PC-9 (cell line): ENCODE measurements around the gene ABCD3. TPM values are rescaled to one million over a fixed set of nuclear protein-coding genes. Genes with fewer than 3 reads are reported as not detected.

ENCODE experiments used
- BruUV-seq: library from RNA; stranded (reverse); fragments of 400-500 nt; replicated peaks from 2 replicates; lab custom pipeline; 2021; lab: Mats Ljungman, UMichigan
- CTCF ChIA-PET: fragments of 300-600 bp; sonication (Branson Sonifier 250); formaldehyde crosslinking; loops from one replicate; lab custom pipeline; 2022; ENCODE audit warnings: antibody characterized with exemption; lab: Charles Lee
- POLR2A ChIA-PET: fragments of 300-600 bp; sonication (Branson Sonifier 250); formaldehyde crosslinking; loops from one replicate; lab custom pipeline; 2022; ENCODE audit warnings: antibody characterized with exemption; ENCODE audit not compliant: unreplicated experiment; lab: Charles Lee
- DNase-seq, 2 experiments: peaks; one replicate each; pipeline versions ENCODE4 v3.0.0 to v3.0.0-alpha.2; 2015 to 2022; ENCODE audit warnings: mixed read lengths in 1 of 2
- H2AFZ ChIP-seq: fragments of 200-600 bp; sonication (generic); 2 replicates; pipeline ENCODE4 v1.8.1; 2017; ENCODE audit warnings: antibody characterized with exemption
- H3F3A ChIP-seq: fragments of 200-600 bp; sonication (generic); 2 replicates; pipeline ENCODE4 v1.8.1; 2017; ENCODE audit warnings: antibody characterized with exemption, mild to moderate bottlenecking, low read depth; ENCODE audit not compliant: insufficient read depth
- H3K27ac ChIP-seq: fragments of 200-600 bp; sonication (generic); 2 replicates; pipeline ENCODE4 v1.6.1; 2016; ENCODE audit warnings: mixed run types
- H3K27me3 ChIP-seq: fragments of 200-600 bp; sonication (generic); 2 replicates; pipeline ENCODE4 v1.6.1; 2016; ENCODE audit warnings: low read depth, mixed run types; ENCODE audit not compliant: insufficient read depth
- H3K36me3 ChIP-seq: fragments of 200-600 bp; sonication (generic); 2 replicates; pipeline ENCODE4 v1.6.1; 2016; ENCODE audit warnings: low read depth, mixed run types
- H3K4me1 ChIP-seq: fragments of 200-600 bp; sonication (generic); replicated peaks from 2 replicates; pipeline ENCODE4 v1.6.1; 2016; ENCODE audit warnings: mixed run types; ENCODE audit not compliant: insufficient read depth
- H3K4me2 ChIP-seq: fragments of 200-600 bp; sonication (generic); 2 replicates; pipeline ENCODE4 v1.6.1; 2017; ENCODE audit warnings: mixed run types
- H3K4me3 ChIP-seq: fragments of 200-600 bp; sonication (generic); 2 replicates; pipeline ENCODE4 v1.6.1; 2016; ENCODE audit warnings: mixed run types
- H3K79me2 ChIP-seq: fragments of 200-600 bp; sonication (generic); 2 replicates; pipeline ENCODE4 v1.6.1; 2017; ENCODE audit warnings: low read depth, mixed run types
- H3K9me2 ChIP-seq: fragments of 200-600 bp; sonication (generic); 2 replicates; pipeline ENCODE4 v1.8.1; 2017; ENCODE audit warnings: mild to moderate bottlenecking; ENCODE audit not compliant: insufficient read depth
- H3K9me3 ChIP-seq: fragments of 200-600 bp; sonication (generic); 2 replicates; pipeline ENCODE4 v1.8.1; 2016; ENCODE audit warnings: low read depth; ENCODE audit not compliant: insufficient read depth
- H4K20me1 ChIP-seq: fragments of 200-600 bp; sonication (generic); 2 replicates; pipeline ENCODE4 v1.8.1; 2017; ENCODE audit not compliant: insufficient read depth
- EZH2 ChIP-seq: fragments of 200-600 bp; sonication (generic); IDR thresholded peaks from 2 replicates; pipeline ENCODE4 v1.8.0; 2017; ENCODE audit warnings: antibody characterized with exemption, low read depth
- intact Hi-C: fragments of 100-400 bp; cut with micrococcal nuclease; formaldehyde crosslinking; loops from one replicate; pipeline ENCODE4 v1.10.0; 2022; ENCODE audit not compliant: unreplicated experiment
- total RNA-seq: library from RNA; stranded (reverse); gene quantifications from 2 replicates; pipeline ENCODE4 v1.2.3, GENCODE V29; 2021
- TF ChIP-seq, protein P1 (sequence below): fragments of 200-600 bp; sonication (generic); conservative IDR thresholded peaks from 2 replicates; pipeline ENCODE4 v1.6.1; 2017; ENCODE audit warnings: mixed run types, antibody characterized with exemption, mild to moderate bottlenecking, moderate library complexity

The ABCD3 gene
- total RNA-seq, 1 experiment from 2014 or later, result 51.6 TPM

DNA sequence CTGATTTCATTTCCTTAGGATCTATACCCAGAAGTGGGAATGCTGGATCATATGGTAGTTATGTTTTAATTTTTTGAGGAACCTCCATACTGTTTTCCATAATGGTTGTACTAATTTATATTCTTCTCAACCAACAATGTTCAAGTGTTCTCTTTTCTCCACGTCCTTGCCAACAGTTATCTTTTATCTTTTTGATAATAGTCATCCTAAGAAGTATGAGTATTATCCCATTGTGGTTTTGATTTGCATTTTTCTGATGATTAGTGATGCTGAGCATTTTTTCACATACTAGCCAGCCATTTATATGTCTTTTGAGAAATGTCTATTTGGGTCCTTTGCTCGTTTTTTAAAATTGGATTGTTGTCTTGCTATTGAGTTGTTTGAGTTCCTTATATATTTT, 38.5 kb downstream of the ABCD3 start:
- CTCF ChIA-PET, result no interaction called here
- no peak for TF ChIP-seq EZH2
- TF ChIP-seq, protein P1, sequence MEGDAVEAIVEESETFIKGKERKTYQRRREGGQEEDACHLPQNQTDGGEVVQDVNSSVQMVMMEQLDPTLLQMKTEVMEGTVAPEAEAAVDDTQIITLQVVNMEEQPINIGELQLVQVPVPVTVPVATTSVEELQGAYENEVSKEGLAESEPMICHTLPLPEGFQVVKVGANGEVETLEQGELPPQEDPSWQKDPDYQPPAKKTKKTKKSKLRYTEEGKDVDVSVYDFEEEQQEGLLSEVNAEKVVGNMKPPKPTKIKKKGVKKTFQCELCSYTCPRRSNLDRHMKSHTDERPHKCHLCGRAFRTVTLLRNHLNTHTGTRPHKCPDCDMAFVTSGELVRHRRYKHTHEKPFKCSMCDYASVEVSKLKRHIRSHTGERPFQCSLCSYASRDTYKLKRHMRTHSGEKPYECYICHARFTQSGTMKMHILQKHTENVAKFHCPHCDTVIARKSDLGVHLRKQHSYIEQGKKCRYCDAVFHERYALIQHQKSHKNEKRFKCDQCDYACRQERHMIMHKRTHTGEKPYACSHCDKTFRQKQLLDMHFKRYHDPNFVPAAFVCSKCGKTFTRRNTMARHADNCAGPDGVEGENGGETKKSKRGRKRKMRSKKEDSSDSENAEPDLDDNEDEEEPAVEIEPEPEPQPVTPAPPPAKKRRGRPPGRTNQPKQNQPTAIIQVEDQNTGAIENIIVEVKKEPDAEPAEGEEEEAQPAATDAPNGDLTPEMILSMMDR, result no peak; the same call in 1 of the 2 replicates
- DNase-seq, result no peak
- H4K20me1 ChIP-seq, result no peaks in the 10 kb centered on the region
- no peak overlapping the region for H3K27ac ChIP-seq
- intact Hi-C loops, result no loop called here
- POLR2A ChIA-PET, result interaction anchor here (0.7 kb wide), 1 partner anchor 178 kb away, joined by 4 read pairs; no protein-coding TSS in a partner anchor
- no peak overlapping the region for H3K4me2 ChIP-seq
- peaks cover 9% of the 10 kb centered on the region for H3K79me2 ChIP-seq
- no TSS peak for BruUV-seq
- peaks cover 6% of the 10 kb centered on the region for H3K9me3 ChIP-seq
- peaks cover 33% of the 10 kb centered on the region; the same call in 1 of the 2 replicates for H3K36me3 ChIP-seq
- no peaks in the 10 kb centered on the region for H3K27me3 ChIP-seq
- no peaks in the 10 kb centered on the region for H3K9me2 ChIP-seq
- peaks cover 16% of the 10 kb centered on the region for H3F3A ChIP-seq
- H3K4me3 ChIP-seq, result no peak overlapping the region
- H2AFZ ChIP-seq, result no peak overlapping the region
- H3K4me1 ChIP-seq, result no peaks in the 10 kb centered on the region

- no peaks in the 10 kb centered on the region; the same call in 1 of the 2 replicates for H3K9me3 ChIP-seq
- intact Hi-C loops, result loop anchor here (1.0 to 5.0 kb wide), 5 partner anchors 126 to 560 kb away; partner anchors contain the start of gene ARHGAP29
- no TSS peak for BruUV-seq
- no peaks in the 10 kb centered on the region for H3K9me2 ChIP-seq
- no peaks in the 10 kb centered on the region for H4K20me1 ChIP-seq
- H3F3A ChIP-seq, result peaks cover 9% of the 10 kb centered on the region; the same call in 1 of the 2 replicates
- ChIA-PET POLR2A (no interaction called here), CTCF (interaction anchor here (0.6 kb wide), 1 partner anchor 36 kb away, joined by 7 read pairs; no protein-coding TSS in a partner anchor)
- no peak for DNase-seq
- no peak overlapping the region for H2AFZ ChIP-seq
- no peak overlapping the region for H3K4me3 ChIP-seq
- no peak overlapping the region for H3K4me2 ChIP-seq
- TF ChIP-seq EZH2, result no peak
- TF ChIP-seq, protein P1, result no peak
- H3K27me3 ChIP-seq, result no peaks in the 10 kb centered on the region
- H3K27ac ChIP-seq, result 0 out of 2 replicates have a peak overlapping the region, but pooled peaks have one; percentile 11
- no peaks in the 10 kb centered on the region for H3K79me2 ChIP-seq
- peaks cover 5% of the 10 kb centered on the region for H3K4me1 ChIP-seq
- H3K36me3 ChIP-seq, result 0 out of 2 replicates have a peak, but pooled peaks cover 25% of the 10 kb centered on the region
Observed at GRCh38 chr1:94462606-94463005, 44.4 kb downstream of the ABCD3 start.

DNA sequence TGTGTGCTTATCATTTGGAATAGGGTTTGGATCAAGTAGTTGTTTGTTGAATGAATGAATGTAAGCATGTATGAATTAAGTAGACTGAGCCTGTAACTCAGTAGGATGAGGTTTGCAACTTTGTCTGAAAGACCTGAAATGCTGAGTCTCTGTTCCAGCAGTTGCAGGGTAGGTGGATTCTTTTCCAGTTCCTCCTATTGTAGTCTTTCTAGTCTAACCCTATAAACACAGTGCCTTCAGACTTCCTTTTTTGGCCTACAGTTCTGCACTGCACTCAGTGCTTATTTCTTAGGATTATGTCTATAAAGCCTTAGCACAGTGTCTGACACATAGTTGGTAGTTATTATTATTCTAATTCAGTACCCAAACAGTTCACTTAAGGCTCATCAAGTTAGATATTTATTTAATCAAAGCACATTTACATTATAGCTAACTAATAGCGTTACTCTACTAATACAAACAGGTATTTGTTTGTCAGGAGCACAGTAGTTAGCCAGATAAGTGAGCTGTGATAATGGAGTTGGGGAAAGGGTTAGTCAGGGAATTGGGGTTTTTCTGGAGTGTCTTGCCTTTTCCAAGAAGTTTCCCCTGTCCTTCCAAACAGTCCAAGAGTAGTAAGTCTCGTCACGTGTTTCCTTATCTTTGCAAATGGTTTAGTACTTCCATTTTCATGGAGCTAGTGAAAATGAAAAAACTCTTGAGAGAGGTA, 45.0 kb downstream of the ABCD3 start:
- Histone ChIP-seq H3K4me3 (no peak overlapping the region), H3K4me1 (peaks cover 5% of the 10 kb centered on the region), H3F3A (peaks cover 9% of the 10 kb centered on the region; the same call in 1 of the 2 replicates), H3K79me2 (no peaks in the 10 kb centered on the region), H3K9me3 (no peaks in the 10 kb centered on the region; the same call in 1 of the 2 replicates), H3K4me2 (no peak overlapping the region), H2AFZ (no peak overlapping the region), H3K36me3 (peaks cover 28% of the 10 kb centered on the region; the same call in 1 of the 2 replicates), H3K9me2 (no peaks in the 10 kb centered on the region), H3K27me3 (no peaks in the 10 kb centered on the region), H3K27ac (peak overlapping the region; percentile 11), H4K20me1 (no peaks in the 10 kb centered on the region)
- intact Hi-C loops, result loop anchor here (1.0 to 5.0 kb wide), 5 partner anchors 127 to 561 kb away; partner anchors contain the start of gene ARHGAP29
- no peak for TF ChIP-seq EZH2
- TF ChIP-seq, protein P1, result no peak
- CTCF ChIA-PET, result interaction anchor here (0.6 to 1.4 kb wide), 10 partner anchors 35 to 770 kb away, joined by 3 to 7 read pairs (median 4); partner anchors contain the start of gene RWDD3
- no peak for DNase-seq
- BruUV-seq, result no TSS peak
- POLR2A ChIA-PET, result interaction anchor here (0.6 to 0.7 kb wide), 2 partner anchors 127 to 138 kb away, joined by 3 to 4 read pairs; no protein-coding TSS in a partner anchor
